Immature natural killer cell (primary cell): Measurements from ENCODE around the gene ETV7. TPM values are rescaled to one million over a fixed set of nuclear protein-coding genes. Genes with fewer than 3 reads are reported as not detected.

Experiments
- polyA plus RNA-seq, 3 donors: library from polyadenylated mRNA; unstranded; fragments of 300-500 nt; fragmentation: Illumina TruSeq; gene quantifications; one replicate each; pipeline ENCODE4 v1.2.3, GENCODE V29; 2021

Gene ETV7
- polyA plus RNA-seq, 3 donors from 2014 or later, result 2.0 TPM; not detected in 2

Other genes starting within 250 kb of the ETV7 start
- gene BRPF3, start 190.9 kb downstream of the ETV7 start, polyA plus RNA-seq, result 10 to 100 TPM in 1 of 3 donors, 1 to 10 TPM in 2; 3.0 to 13.7 (median 4.1) TPM
- gene PNPLA1, start 117.6 kb downstream of the ETV7 start, polyA plus RNA-seq, result not detected
- gene BNIP5, start 50.8 kb downstream of the ETV7 start, polyA plus RNA-seq, result not detected
- under 1 TPM in 2 of 3 donors, not detected in 1; 0.09 TPM for gene PXT1, start 55.2 kb upstream of the ETV7 start, polyA plus RNA-seq
- gene KCTD20, start 55.3 kb upstream of the ETV7 start, polyA plus RNA-seq, result 10 to 100 TPM; 41.1 to 50.5 (median 47.5) TPM
- 100 to 1,000 TPM in 1 of 3 donors, 10 to 100 TPM in 2; 74.2 to 179 (median 81.2) TPM for gene STK38, start 159.8 kb upstream of the ETV7 start, polyA plus RNA-seq
- gene SRSF3, start 206.7 kb upstream of the ETV7 start, polyA plus RNA-seq, result 100 to 1,000 TPM; 344 to 391 (median 379) TPM